ENCODE data around the gene STEAP1B. TPM values are rescaled to one million over a fixed set of nuclear protein-coding genes. Genes with fewer than 3 reads are reported as not detected.

The STEAP1B gene
- total RNA-seq, 1 donor from 2014 or later: 2.0 TPM

GRCh38 chr7:22371878-22372277 lies 128.1 kb downstream of the STEAP1B start:
- no peak for DNase-seq (ENCODE audit: low read depth)

Other genes starting within 250 kb of the STEAP1B start
- 2.3 and 4.0 TPM in 2 replicates for gene RAPGEF5, start 143.0 kb downstream of the STEAP1B start, total RNA-seq
- gene IL6, start 227.0 kb upstream of the STEAP1B start, total RNA-seq: 52.3 and 84.2 TPM in 2 replicates